Naive thymus-derived CD8-positive, alpha-beta T cell (primary cell): ENCODE measurements around the gene RTKN. TPM values are rescaled to one million over a fixed set of nuclear protein-coding genes. Genes with fewer than 3 reads are reported as not detected.
A peak's percentile ranks its signal among the peaks of the same experiment; 100 is the strongest.
"Not testable (repeated sequence)": the region's sequence is repeated elsewhere in the genome, so short reads cannot be mapped to it uniquely, and the experiment has no call there.

Experiments used
- ATAC-seq, 2 donors: fragments of 150-1000 bp; cut with Tn5 transposase in 1 of 2; sonication (Bioruptor Pico), chemical (Tn5 transposase) in 1 of 2; 1 replicate in 1 of 2; 2 replicates in 1 of 2; pipeline ENCODE4 v1.10.0; 2021; ENCODE audit warnings: mild to moderate bottlenecking in 2 of 2, moderate library complexity in 2 of 2
- POLR2A ChIA-PET: fragments of 350-600 bp; sonication (Branson Sonifier 250); formaldehyde crosslinking; loops from one replicate; lab custom pipeline; 2021; ENCODE audit warnings: antibody characterized with exemption; lab: Charles Lee
- DNase-seq, 10 donors: peaks; one replicate each; pipeline versions ENCODE4 v3.0.0 to v3.0.0-alpha.2; 2020 to 2022
- H3K27ac Mint-ChIP-seq, 10 donors: one replicate each; pipeline ENCODE4 v1.8.0; 2020 to 2022; ENCODE audit warnings: mild to moderate bottlenecking in 10 of 10, mixed read lengths in 10 of 10, moderate library complexity in 4 of 10, inconsistent platforms in 1 of 10
- H3K27me3 Mint-ChIP-seq, 5 donors: one replicate each; pipeline ENCODE4 v1.8.0; 2021 to 2022; ENCODE audit warnings: mixed read lengths in 5 of 5
- H3K36me3 Mint-ChIP-seq, 3 donors: one replicate each; pipeline ENCODE4 v1.8.0; 2020 to 2022; ENCODE audit warnings: mixed read lengths in 3 of 3, mild to moderate bottlenecking in 2 of 3, inconsistent platforms in 1 of 3
- H3K4me1 Mint-ChIP-seq, 4 donors: one replicate each; pipeline ENCODE4 v1.8.0; 2021 to 2022; ENCODE audit warnings: mixed read lengths in 4 of 4
- H3K4me3 Mint-ChIP-seq, 10 donors: one replicate each; pipeline ENCODE4 v1.8.0; 2020 to 2022; ENCODE audit warnings: mild to moderate bottlenecking in 10 of 10, mixed read lengths in 10 of 10, moderate library complexity in 6 of 10, inconsistent platforms in 1 of 10
- H3K9me3 Mint-ChIP-seq, 9 donors: one replicate each; pipeline ENCODE4 v1.8.0; 2020 to 2022; ENCODE audit warnings: mixed read lengths in 9 of 9, mild to moderate bottlenecking in 3 of 9, inconsistent platforms in 1 of 9, moderate library complexity in 1 of 9
- polyA plus RNA-seq, 3 donors: library from polyadenylated mRNA; unstranded; fragments of 300-500 nt; fragmentation: Illumina TruSeq; gene quantifications; one replicate each; pipeline ENCODE4 v1.2.3, GENCODE V29; 2021
- total RNA-seq, 8 experiments: library from RNA in 2 of 8; stranded (reverse) in 2 of 8; gene quantifications; one replicate each; pipeline ENCODE4 v1.2.3 and lab custom pipeline; 2021 to 2026

RTKN gene
- total and polyA plus RNA-seq, 5 experiments from 2014 or later, result 0.09 to 0.54 (median 0.39) TPM; not detected in 1

DNA sequence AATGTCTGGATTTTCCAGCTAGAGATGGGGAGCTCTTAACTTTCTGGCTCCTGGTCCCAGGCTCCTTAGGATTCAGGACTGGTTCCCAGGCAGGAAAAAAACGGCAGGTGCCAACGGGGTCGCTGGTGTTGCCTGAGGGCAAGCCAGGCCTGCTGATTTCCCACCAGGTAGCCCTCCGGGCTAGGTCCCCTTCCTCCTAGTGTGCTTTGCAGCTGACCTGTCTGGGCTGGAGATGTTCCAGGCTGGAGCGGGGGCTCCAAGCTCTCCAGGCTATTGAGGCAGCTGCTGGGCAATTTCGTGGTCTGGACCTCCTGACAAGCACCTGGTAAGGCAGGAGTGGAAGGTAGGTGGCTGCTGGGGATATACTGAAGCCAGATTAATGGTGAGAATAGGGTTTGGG, 32.7 kb upstream of the RTKN start:
- Mint-ChIP-seq H3K27me3 (no peaks in the 10 kb centered on the region), H3K27ac (peak overlapping the region in 3 of 10 donors; percentile 15 to 52 (median 20)), H3K4me3 (peak overlapping the region in 3 of 10 donors; percentile 14 to 48 (median 30)), H3K9me3 (no peaks in the 10 kb centered on the region), H3K36me3 (peaks cover 0 to 33% (median 13%) of the 10 kb centered on the region in 3 donors), H3K4me1 (peaks cover 21 to 44% (median 33%) of the 10 kb centered on the region in 4 donors)
- DNase-seq (no peak), ATAC-seq (no peak)
- POLR2A ChIA-PET, result interaction anchor here (0.7 to 5.8 kb wide), 5 partner anchors 8 to 111 kb away, joined by 3 to 172 read pairs (median 6); partner anchors contain the start of genes CCDC142, INO80B, MOGS and TTC31

DNA sequence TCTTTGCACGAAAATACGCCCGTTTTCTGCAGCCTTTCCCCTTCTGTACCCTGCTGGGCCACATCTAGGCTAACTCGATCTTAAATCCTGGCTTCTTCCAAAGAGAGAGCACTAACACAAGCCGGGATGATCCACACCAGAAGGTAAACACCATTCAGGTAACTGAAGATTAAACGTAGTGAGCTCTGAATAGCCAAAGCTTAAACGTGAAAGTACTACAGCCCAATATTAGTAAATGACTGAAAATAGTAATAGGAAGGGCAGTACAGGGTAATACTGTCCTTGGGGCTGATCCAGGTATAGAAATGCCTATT, 31.2 kb upstream of the RTKN start:
- DNase-seq, result no peak
- POLR2A ChIA-PET, result interaction anchor here (0.6 to 5.8 kb wide), 16 partner anchors 8 to 112 kb away, joined by 3 to 172 read pairs (median 6); partner anchors contain the start of genes AUP1, C2orf81, CCDC142 and HTRA2
- Mint-ChIP-seq H3K36me3 (peaks cover 0 to 25% (median 10%) of the 10 kb centered on the region in 3 donors), H3K27ac (peak overlapping the region; percentile 98 to 100 (median 99)), H3K9me3 (no peaks in the 10 kb centered on the region), H3K27me3 (no peaks in the 10 kb centered on the region), H3K4me3 (peak overlapping the region; percentile 94 to 99 (median 98)), H3K4me1 (peaks cover 19 to 41% (median 29%) of the 10 kb centered on the region in 4 donors)
- no peak for ATAC-seq

DNA sequence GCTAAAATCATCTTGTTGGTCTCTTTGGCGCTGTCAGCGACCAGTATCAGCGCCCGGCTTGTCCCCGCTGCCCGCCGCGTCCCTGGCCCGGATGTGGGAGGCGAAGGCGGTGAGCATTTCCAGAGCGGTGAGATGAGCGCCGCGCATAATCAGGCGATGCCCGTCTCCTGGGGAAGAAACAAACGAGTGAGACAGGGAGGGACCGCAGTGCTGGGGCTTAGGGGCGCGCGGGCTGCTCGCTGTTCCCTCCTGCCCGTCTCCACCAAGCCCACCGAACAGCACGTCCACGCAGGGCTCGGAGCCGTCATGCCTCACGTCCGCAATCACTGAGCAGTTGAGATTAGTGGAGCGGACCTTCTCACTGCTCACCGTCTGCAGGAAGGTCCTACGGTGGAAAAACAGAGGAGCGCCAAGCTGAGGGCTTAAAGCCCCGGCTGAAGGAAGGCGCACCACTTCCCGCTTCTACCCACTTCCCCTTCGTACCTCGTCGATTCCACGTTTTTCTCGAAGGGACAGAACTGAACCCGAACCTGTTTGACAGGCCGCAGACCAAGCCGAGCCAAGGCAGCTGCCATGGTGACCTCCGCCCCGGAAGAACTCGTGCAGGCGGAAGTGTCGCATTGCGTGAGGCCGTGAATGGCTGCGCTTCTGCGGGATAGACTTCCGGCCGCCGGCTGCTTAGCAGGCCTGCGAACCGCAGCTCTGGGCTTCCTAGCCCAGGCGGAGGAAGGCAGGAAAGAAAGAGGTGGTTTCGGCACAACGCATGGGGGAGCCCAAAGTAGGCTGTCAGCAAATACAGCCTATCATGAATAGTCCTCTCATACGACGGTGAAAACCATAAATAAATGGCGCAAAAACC, 30.6 kb upstream of the RTKN start, which contains the start of gene MRPL53:
Gene MRPL53 (minus strand): TSS at position 595 of the 859 bp plus-strand sequence. CDS start 20 bp downstream, at position 575.
- no peaks in the 10 kb centered on the region for H3K9me3 Mint-ChIP-seq
- peak within 1 kb of the TSS; percentile 98 to 100 (median 99) for H3K27ac Mint-ChIP-seq
- POLR2A ChIA-PET, result interaction anchor here (0.6 to 5.8 kb wide), 16 partner anchors 8 to 113 kb away, joined by 3 to 172 read pairs (median 6); partner anchors contain the start of genes AUP1, C2orf81, CCDC142 and HTRA2
- peaks cover 0 to 21% (median 10%) of the 10 kb centered on the region in 3 donors for H3K36me3 Mint-ChIP-seq
- H3K4me3 Mint-ChIP-seq, result peak within 1 kb of the TSS; percentile 94 to 99 (median 98)
- ATAC-seq, result peak; percentile 93 to 94
- DNase-seq, result peak; percentile 93 to 98 (median 96)
- H3K27me3 Mint-ChIP-seq, result no peaks in the 10 kb centered on the region
- peaks cover 16 to 37% (median 27%) of the 10 kb centered on the region in 4 donors for H3K4me1 Mint-ChIP-seq

DNA sequence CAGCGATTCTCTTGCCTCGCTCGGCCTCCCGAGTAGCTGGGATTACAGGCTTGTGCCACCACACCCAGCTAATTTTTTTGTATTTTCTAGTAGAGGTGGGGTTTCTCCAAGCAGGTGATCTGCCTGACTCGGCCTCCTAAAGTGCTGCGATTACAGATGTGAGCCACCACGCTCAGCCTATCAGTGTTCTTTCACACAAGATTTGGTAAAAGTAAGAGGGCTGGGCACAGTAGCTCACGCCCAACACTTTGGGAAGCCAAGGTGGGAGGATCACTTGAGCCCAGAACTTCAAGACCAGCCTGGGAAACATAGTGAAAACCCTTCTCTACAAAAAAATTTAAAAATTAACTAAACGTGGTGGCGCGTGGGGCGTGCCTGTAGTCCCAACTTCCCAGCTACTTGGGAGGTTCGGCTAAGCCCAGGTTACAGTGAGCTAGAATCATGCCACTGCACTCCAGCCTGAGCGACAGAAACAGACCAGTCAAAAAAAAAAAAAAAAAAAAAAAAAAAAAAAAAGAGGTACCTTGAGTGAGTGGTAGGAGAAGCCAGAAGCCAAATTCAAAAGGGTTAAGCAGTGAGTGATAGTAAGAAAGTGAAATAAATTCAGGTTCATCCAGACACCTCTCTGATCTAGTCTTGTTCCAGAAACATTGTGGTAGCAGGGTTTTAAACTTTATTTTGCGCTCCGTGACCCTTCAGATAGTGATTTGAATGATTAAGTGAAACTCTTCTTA, 29.8 kb upstream of the RTKN start:
- no peak for ATAC-seq
- Mint-ChIP-seq H3K9me3 (no peaks in the 10 kb centered on the region), H3K4me3 (peak overlapping the region; percentile 94 to 99 (median 98)), H3K27ac (peak overlapping the region; percentile 98 to 100 (median 99)), H3K36me3 (peaks cover 0 to 17% (median 10%) of the 10 kb centered on the region in 3 donors), H3K4me1 (peaks cover 16 to 36% (median 26%) of the 10 kb centered on the region in 4 donors), H3K27me3 (no peaks in the 10 kb centered on the region)
- POLR2A ChIA-PET, result interaction anchor here (0.6 to 5.8 kb wide), 10 partner anchors 7 to 83 kb away, joined by 3 to 172 read pairs (median 7); partner anchors contain the start of genes C2orf81, CCDC142, INO80B and TTC31
- no peak for DNase-seq

DNA sequence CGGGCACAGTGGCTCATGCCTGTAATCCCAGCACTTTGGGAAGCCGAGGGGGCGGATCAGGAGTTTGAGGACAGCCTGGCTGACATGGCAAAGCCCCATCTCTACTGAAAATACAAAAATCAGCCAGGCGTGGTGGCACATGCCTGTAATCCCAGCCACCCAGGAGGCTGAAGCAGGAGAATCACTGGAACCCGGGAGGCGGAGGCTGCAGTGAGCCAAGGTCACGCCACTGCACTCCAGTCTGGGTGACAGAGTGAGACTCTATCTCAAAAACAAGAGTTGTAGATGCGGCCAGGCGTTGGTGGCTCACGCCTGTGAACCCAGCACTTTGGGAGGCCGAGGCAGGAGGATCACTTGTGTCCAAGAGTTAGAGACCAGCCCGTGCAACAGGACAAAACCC, 29.0 kb upstream of the RTKN start:
- not testable (repeated sequence) for H3K27me3 Mint-ChIP-seq, DNase-seq, ATAC-seq, H3K9me3 Mint-ChIP-seq
- peak overlapping the region in 9 of 10 donors; percentile 36 to 73 (median 60) for H3K4me3 Mint-ChIP-seq
- H3K4me1 Mint-ChIP-seq, result peaks cover 16 to 40% (median 31%) of the 10 kb centered on the region in 4 donors
- POLR2A ChIA-PET, result interaction anchor here (0.6 to 5.8 kb wide), 5 partner anchors 11 to 80 kb away, joined by 3 to 172 read pairs (median 4); partner anchors contain the start of genes CCDC142, INO80B, TTC31 and WBP1
- peak overlapping the region in 9 of 10 donors; percentile 67 to 90 (median 83) for H3K27ac Mint-ChIP-seq
- H3K36me3 Mint-ChIP-seq, result peaks cover 0 to 13% (median 10%) of the 10 kb centered on the region in 3 donors

DNA sequence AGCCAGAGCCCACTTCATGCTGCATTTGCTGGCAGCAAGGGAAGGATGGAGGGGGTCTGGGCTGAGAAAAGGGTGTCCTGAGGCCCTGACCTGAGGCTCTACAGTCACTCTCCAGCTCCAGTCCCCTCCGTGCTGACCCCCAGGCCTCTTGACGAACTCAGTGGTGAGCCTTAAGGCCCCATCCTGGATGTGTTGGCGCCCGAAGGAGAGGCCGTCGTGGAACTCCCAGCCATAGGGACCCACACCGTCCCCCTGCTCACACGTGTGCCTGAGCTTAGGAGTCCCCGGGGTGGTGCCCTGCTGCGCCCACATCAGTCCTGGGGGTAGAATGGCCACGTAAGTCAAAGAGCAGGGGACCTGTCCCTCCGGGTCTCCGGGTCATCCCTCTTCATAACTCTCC, 22.7 kb upstream of the RTKN start:
- ATAC-seq (no peak), DNase-seq (no peak)
- peak overlapping the region in 9 of 10 donors; percentile 19 to 99 (median 74) for H3K27ac Mint-ChIP-seq
- H3K9me3 Mint-ChIP-seq, result no peaks in the 10 kb centered on the region
- H3K27me3 Mint-ChIP-seq, result no peaks in the 10 kb centered on the region
- H3K36me3 Mint-ChIP-seq, result peaks cover 0 to 10% (median 0%) of the 10 kb centered on the region in 3 donors
- H3K4me1 Mint-ChIP-seq, result peaks cover 12 to 36% (median 33%) of the 10 kb centered on the region in 4 donors
- POLR2A ChIA-PET, result interaction anchor here (1.0 to 4.6 kb wide), 8 partner anchors 8 to 286 kb away, joined by 3 to 31 read pairs (median 6); partner anchors contain the start of genes C2orf81, CCDC142, INO80B and MOB1A
- peak overlapping the region; percentile 76 to 98 (median 84) for H3K4me3 Mint-ChIP-seq

DNA sequence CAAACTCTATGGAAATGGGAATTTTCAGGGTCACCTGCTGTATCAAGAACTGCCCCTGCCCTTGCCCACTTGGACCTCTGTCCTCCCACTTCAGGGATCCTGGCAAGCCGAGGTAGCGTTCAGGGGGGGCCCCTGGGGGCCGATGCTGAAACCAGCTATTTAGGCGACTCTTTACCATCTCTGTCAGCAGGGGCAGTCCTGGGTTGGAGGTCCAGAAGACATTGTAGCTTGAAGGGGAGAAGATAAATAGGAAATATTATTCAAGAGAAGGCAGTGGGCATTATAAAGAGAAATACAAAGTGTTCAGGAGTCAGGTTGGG, 21.0 kb upstream of the RTKN start:
- DNase-seq (no peak), ATAC-seq (no peak)
- peaks cover 14 to 50% (median 48%) of the 10 kb centered on the region in 4 donors for H3K4me1 Mint-ChIP-seq
- peak overlapping the region in 7 of 10 donors; percentile 10 to 84 (median 76) for H3K4me3 Mint-ChIP-seq
- peak overlapping the region in 3 of 10 donors; percentile 34 to 81 (median 77) for H3K27ac Mint-ChIP-seq
- H3K9me3 Mint-ChIP-seq, result no peaks in the 10 kb centered on the region
- POLR2A ChIA-PET, result interaction anchor here (9.8 kb wide), 1 partner anchor 11 kb away, joined by 172 read pairs; the partner anchor contains the start of gene MRPL53
- H3K27me3 Mint-ChIP-seq, result peaks cover 0 to 2% (median 0%) of the 10 kb centered on the region in 5 donors
- peaks cover 0 to 10% (median 0%) of the 10 kb centered on the region in 3 donors for H3K36me3 Mint-ChIP-seq

DNA sequence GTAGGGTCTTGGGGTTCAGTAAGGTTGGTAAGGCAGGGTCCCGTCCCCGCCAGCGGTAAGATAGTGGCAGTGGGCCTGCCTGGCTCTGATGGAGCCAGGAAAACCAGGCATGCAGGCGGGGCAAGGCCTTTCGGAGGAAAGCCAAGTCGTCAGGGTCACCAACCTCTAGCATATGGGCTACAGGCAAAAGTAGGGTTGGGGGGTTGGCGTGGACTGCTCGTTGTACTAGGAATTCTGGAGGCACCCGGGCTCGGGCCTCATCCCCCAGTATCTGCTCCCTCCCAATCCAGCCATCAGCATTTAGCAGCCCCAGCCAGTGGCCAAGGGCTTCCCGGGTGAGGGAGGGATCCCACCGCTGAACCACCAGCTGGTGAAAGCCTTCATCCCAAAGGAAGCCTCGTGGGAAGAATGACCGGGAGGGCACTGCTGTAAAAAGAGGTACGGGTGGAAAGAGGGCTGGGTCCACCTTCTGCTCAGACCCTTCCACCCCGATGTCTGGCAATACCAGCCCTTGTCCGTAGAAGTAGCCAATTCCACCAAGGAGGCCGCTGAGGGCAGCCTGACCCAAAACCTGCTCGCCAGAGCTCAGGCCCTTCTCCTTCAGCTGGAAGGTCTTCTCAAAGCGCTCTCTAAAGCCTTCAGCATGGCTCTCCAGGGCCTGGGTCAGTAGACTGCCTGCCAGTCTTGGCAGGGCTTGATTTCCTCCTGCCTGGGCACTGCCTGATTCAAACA, 20.5 kb upstream of the RTKN start:
- Mint-ChIP-seq H3K4me3 (peak overlapping the region in 3 of 10 donors; percentile 10 to 58 (median 51)), H3K27me3 (peaks cover 0 to 2% (median 0%) of the 10 kb centered on the region in 5 donors), H3K9me3 (no peaks in the 10 kb centered on the region), H3K36me3 (peaks cover 0 to 10% (median 0%) of the 10 kb centered on the region in 3 donors), H3K27ac (peak overlapping the region in 2 of 10 donors; percentile 34 to 77), H3K4me1 (peaks cover 17 to 55% (median 48%) of the 10 kb centered on the region in 4 donors)
- no peak for ATAC-seq
- POLR2A ChIA-PET, result interaction anchor here (9.8 kb wide), 1 partner anchor 11 kb away, joined by 172 read pairs; the partner anchor contains the start of gene MRPL53
- DNase-seq, result no peak

DNA sequence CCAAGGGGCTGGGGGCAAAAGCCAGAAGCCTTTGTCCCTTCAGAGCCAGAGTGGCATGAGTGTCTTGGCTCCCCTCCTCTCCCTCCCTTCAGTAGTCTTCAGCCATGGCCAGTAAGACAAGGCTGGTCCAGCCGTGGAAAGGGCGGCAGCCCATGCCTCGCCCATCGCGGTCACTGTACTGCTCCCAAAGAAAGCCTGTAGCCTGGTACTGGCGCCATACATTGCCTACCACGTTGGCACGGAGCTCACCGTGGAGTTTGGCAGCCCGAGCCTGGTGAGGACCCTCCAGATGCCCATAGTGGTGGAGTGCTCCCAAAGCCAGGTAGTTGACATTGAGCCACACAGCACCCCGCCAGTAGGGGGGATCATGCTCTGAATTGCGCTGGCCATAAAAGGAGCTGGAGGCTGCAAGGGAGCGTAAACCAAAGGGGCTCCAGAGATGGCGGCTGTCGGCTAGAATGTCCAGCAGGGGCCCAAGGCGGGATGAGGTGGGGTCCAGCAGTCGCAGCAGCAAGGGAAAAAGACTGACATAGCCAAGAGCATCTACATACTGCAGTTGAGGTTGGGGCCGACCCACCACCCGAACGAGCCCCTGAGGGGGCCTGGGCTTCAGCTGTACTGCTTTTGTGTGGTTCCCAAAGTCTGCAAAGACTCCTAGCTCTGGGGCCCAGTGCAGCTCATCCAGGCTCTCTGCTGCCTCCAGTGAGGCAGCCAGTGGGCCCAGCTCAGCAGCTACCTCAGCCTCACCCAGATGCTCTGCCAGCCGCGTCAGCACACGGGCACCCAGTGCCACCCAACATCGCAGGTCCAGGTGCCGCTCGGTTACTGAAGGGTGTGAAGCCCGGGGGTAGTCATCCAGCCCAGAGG, 19.7 kb upstream of the RTKN start:
- Mint-ChIP-seq H3K36me3 (peaks cover 0 to 10% (median 0%) of the 10 kb centered on the region in 3 donors), H3K9me3 (no peaks in the 10 kb centered on the region), H3K27me3 (peaks cover 0 to 2% (median 0%) of the 10 kb centered on the region in 5 donors), H3K4me1 (peaks cover 25 to 63% (median 56%) of the 10 kb centered on the region in 4 donors), H3K27ac (peak overlapping the region in 3 of 10 donors; percentile 22 to 56 (median 32)), H3K4me3 (peak overlapping the region in 3 of 10 donors; percentile 24 to 66 (median 58))
- DNase-seq (no peak), ATAC-seq (no peak)
- POLR2A ChIA-PET, result interaction anchor here (1.3 to 9.8 kb wide), 2 partner anchors 12 to 21 kb away, joined by 3 to 172 read pairs; partner anchors contain the start of gene MRPL53

DNA sequence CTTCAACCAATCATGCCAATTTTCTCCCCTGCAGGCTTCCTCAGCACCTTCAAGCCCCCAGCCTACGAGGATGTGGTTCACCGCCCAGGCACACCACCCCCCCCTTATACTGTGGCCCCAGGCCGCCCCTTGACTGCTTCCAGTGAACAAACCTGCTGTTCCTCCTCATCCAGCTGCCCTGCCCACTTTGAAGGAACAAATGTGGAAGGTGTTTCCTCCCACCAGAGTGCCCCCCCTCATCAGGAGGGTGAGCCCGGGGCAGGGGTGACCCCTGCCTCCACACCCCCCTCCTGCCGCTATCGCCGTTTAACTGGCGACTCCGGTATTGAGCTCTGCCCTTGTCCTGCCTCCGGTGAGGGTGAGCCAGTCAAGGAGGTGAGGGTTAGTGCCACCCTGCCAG, 18.4 kb upstream of the RTKN start:
- H3K4me3 Mint-ChIP-seq, result peak overlapping the region; percentile 22 to 100 (median 96)
- POLR2A ChIA-PET, result interaction anchor here (1.3 to 9.8 kb wide), 4 partner anchors 8 to 71 kb away, joined by 3 to 172 read pairs (median 58); partner anchors contain the start of genes AUP1, HTRA2 and MRPL53
- peak overlapping the region in 6 of 10 donors; percentile 22 to 74 (median 62) for H3K27ac Mint-ChIP-seq
- ATAC-seq, H3K9me3 Mint-ChIP-seq, H3K27me3 Mint-ChIP-seq, DNase-seq: not testable (repeated sequence)
- peaks cover 0 to 18% (median 0%) of the 10 kb centered on the region in 3 donors for H3K36me3 Mint-ChIP-seq
- peaks cover 32 to 66% (median 59%) of the 10 kb centered on the region in 4 donors for H3K4me1 Mint-ChIP-seq
